ENCODE measurements around the gene MED15.

Gene MED15

DNA sequence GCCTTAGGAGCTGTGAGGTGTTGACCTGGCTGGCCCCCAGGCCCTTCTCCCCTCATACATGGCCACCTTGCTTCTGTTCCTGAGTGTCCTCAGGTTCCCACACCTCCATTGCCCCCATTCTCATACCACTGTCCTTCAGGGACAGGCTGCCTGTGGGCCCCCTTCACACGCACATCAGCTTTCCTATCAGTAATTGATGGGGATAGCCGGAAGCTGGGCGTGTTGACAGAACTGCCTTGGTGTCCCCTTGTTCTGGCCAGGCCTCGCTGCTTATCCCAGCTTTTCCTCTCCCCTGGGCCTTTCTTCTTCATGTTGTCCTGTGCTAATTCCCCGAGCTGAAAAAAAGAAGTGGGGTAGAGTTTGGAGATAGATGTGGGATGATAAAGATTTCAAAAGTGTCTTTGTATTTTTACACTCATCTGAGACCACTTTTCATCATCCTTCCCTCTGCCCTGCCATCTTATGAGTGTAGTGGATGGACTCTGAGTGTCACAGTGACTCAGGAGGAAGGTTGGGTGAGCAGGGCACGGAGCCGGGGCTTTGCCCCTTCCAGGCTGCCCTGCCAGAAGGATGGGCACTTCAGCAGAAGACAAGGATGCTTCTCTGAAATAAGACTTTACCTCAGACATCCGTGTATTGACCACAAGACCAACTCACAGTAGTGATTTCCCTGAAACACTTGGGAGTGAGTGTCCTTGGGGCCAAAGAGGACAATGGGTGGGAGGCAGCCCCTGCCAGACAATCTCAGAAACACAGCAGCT, 42.8 kb downstream of the MED15 start:
- DNase-seq: no peak

DNA sequence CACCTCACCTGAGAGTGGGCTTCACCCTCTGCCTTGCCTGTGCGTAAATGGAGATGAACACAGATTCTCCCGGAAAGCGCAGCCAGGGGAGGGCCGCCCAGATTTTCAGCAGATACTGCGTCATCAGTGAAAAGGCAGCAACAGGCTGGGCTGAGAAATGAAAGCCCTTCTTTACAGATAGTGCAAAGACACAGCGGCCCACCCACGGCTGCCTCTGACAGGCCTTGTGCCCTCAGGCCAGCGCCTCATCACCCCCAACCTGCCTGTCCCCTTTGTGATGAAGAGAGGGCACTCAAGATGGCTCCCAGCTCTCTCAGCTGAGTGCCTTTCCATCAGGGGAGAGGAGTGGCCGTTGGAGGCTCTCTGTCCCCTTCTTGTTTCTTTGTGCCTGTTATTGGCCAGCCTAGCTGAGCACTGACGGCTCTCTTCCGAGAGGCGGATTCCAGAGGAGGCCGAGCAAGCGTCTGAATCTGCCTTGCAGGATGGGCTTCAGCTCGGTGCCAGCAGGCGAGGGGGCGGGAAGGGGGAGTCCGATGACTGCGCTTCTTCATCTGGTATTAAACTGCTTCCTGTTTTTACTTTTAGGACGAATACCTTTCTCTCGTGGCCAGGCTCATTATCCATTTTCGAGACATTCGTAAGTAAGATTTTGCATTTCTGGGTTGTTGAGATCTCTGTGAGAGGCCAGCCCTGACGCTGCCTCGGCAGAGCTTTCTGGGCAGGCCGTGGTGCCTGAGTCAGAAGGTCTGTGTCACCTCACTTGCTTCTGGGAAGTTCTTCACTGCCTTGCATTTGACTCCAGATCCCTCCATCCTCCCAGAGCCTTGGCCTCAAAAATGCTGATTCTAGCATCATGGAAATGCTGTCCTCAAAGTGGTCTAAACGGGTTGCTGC, 43.7 kb downstream of the MED15 start:
- peak in 40 of 56 donors; percentile 29 to 83 (median 60) for DNase-seq

DNA sequence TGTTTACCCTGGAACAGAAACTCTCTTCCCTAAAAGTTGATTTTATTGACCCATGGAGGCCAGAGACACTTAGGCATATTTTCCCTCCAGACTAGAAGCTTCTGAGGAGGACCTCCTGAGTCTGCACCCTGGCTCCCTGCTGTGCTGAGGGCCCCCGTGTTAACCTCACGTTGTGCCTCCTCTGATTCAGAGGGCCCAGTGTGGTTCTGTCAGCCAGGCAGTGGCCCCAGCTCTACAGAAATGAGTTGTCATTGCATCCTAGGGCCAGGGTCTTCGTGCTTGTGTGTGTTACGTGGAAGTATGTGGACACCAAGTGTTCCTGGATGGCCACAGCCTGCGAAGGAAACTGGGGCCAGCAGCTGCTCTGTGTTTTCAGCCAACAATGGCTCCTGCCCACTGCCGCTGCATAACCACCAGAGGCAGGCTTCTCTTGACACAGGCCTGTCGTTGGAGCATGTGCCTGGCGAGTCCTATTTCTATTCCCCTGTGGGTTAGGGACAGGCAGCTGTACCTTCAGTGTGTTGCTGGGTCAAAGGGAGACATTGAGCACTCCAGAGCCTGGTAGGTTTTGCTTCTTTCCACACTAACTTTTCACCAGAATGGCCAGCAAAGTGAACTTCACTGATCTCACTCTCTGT, 44.5 kb downstream of the MED15 start:
- peak in 25 of 56 donors; percentile 23 to 79 (median 54) for DNase-seq

DNA sequence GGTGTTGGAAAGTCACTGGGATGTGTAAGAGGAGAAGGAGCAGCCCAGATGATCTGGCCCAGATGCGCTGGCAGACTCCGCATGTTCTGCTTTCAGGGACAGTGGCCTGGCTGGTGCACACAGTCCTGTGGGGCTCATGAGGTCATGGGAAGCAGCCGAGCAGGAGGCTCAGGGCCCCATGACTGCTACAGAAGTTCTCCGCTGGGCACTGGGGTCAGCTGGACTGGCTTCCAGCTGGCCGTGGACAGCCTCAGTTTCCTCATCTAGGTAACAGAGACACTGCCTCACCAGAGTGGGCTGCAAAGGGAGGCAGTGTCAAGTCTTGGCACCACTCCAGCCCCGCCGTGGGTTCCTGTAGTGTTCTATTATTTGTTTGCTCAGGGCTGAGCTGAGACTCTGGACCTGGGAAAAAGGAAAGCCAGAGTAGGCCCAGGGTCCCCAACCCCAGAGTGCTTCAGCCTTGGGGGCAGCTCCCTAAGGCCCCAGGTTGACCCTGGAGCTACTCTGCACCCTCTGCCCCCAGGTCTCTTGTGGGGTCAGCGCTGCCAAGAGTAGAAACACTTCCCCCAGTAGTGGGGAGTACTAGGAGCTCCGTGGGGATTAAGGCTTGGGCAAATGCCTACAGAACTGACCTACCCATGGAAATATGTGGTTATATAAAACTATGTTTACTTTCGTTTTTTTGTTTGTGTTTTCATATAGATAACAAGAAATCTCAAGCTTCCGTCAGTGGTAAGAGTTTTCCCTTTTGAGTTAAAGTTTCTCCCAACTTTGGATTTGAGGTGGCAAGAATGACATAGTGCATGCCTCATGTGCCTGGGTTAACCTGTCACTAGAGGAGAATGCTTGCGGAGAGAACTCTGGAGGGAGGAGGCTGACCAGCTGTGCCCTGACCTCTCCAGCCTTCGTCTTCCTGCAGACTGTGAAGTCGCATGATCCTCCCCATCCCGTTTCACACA, 45.3 kb downstream of the MED15 start:
- peak in 28 of 56 donors; percentile 20 to 79 (median 50) for DNase-seq

DNA sequence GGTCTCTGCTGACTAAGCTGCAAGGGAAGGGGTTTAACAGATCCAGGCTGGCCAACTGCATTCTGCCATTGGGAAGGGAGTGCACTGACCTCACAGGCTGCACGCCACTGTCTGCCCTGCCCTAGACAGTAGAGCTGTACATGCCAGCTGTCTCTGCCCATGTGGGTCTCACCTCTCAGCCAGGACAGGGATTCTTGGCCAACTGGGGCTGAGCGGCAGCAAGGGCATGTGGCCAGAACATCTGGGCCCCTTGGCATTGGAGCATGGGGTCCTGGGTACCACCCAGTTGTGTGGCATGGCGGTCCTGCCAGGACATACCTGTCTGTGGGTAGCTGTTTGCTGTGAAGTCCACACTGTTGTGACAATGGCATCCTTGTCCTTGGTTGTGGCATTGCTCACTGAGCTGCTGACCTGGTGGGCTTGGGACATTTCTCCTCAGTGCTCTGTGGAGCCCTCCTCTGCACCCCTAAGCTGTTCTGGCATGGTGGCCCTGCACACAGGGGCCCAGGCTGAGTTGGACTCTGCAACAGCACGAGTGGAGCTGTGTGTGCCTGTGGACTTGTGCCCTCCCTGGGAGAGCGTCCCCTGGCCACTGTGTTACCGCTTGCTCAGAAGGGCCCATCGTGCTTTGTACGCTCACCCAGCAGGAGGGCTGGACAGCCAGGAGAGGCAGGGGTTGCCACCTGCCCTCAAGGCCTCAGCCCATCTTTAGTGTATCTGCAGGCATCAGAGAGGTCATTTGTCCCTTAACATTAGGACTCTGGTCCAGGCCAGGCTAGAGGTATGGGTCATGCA, 46.7 kb downstream of the MED15 start:
- no peak for DNase-seq

DNA sequence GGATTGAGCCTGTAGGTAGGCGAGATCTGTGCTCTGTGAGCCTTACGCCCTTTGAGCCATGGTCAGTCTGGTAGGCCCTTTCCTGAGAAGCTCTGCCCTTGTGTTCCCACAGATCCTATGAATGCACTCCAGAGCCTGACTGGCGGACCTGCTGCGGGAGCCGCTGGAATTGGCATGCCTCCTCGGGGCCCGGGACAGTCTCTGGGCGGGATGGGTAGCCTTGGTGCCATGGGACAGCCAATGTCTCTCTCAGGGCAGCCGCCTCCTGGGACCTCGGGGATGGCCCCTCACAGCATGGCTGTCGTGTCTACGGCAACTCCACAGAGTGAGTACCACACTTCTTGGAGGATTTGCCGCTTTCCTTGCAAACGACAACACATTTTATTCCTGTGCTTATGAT, 47.4 kb downstream of the MED15 start:
- no peak for DNase-seq

DNA sequence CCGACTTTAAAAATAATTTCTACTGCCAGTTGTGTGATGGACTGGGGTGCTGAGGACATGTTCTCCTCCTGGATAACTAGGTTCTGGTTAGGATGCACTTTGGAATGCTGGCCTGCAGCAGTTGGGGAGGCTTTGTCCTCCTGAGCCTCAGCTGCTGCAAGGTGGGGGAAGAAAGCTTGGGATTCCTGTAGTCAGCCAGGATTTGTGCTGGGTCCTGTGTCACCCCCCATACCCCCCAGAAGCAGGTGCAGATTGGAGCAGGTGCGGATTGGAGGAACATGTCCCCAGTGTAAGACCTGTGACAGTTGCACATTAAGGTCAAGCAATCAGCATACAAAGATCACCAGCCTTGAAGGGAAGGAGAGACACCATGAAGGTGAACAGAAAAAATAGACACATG, 51.1 kb downstream of the MED15 start:
- DNase-seq: no peak

DNA sequence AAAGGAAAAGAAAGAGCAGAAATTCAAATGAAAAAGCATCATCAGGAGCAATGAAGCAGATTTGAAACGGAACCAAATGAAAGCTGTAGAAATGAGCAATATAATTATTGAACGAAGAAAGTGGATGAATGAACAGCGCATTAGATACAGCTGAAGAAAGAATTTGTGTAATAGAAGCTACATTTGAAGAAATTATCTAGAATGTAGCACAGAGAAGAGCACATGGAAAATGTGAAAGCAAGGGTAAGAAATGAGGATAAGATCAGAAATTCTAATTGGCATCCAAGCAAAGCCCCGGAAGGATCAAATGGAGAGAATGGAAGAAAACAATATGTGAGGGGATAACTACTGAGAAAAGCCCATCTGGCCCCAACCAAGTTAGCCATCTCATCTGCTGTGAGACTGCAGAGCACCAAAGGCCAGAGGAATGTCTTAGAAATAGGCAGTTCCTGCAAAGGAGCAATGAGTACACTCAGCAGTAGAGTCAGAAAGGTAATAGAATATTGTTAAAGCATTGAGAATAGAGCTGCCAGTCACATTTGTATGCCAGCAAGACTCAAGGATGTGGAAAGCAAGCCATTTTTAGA, 51.9 kb downstream of the MED15 start:
- no peak for DNase-seq

DNA sequence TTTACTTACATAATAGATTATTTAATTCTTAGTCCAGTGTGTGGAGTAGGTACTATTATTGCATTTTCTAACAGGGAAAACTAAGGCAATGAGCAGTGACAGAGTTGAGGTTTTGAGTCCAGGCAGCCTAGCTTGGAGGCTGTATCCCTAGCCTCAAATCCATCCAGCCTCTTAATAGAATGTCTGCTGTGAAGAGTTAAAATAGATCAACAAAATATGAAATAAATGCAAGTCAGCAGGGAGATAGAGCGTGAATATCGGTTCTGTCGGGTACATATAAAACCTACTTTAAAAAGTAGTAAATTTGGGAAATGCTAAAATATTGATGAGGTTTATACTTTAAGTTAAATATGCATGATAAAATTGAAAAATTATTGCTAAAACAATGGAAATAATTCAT, 53.3 kb downstream of the MED15 start:
- no peak for DNase-seq

DNA sequence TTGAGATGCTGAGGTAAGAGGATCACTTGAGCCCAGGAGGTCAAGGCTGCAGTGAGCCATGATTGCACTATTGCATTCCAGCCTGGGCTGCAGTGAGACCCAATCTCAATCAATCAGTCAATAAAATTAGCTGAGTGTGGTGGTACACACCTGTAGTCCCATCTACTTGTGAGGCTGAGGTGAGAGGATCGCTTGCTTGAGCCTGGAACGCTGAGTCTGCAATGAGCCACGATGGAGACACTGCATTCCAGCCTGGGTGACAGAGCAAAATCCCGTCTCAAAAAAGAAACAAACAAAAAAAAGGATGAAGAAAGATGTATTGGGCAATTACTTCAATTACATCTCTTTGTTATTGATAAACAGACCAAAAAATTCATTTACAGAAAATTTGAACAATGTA, 54.5 kb downstream of the MED15 start:
- no peak for DNase-seq

DNA sequence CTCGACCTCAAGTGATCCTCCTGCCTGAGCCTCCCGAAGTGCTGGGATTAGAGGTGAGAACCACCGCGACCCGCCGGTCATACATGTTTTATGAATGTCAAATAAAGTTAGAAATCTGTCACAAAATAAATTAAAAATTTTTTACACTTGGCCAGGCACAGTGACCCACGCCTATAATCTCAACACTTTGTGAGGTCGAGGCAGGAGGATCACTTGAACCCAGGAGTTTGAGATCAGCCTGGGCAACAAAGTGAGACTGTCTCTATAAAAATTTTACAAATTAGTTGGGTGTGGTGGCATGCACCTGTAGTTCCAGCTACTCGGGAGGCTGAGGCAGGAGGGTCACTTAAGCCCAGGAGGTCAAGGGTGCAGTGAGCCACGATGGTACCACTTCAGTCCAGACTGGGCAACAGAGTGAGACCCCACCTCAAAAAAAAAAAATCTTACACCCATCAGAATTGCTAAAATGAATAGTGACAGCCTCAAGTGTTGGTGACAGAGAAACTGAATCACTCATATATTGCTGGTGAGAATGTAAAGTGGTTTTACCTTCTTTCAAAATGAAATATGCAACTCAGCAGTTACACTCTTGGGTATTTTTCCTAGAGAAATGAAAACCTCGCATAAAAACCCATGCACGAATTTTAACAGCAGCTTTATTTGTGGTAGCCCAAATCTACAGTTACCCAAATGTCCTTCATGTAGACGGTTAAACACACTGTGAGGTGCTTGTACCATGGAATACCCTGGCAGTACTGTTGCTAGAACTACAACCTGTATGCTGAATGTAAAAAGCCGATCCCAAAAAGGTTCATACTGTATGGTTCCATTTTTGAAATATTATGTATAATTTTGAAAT, 55.4 kb downstream of the MED15 start:
- DNase-seq: no peak

DNA sequence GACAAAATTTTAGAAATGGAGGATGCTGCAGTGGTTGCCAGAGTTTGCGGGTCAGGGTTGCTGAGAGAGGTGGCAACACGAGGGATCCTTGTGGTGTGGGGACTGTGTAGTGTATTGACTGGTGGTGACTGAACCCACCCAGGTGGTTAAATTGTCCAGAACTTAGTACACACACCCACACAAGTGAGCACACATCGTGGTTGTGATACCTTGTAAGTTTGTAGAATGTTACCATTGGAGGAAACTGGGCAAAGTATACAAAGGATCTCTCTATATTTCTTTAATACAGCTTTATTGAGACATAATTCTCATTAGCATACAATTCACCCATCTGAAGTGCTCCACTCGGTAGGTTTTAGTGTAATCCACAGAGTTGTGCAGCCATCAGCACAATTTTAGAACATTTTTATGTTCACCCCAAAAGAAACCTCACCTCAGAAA, 56.1 kb downstream of the MED15 start:
- DNase-seq: no peak

DNA sequence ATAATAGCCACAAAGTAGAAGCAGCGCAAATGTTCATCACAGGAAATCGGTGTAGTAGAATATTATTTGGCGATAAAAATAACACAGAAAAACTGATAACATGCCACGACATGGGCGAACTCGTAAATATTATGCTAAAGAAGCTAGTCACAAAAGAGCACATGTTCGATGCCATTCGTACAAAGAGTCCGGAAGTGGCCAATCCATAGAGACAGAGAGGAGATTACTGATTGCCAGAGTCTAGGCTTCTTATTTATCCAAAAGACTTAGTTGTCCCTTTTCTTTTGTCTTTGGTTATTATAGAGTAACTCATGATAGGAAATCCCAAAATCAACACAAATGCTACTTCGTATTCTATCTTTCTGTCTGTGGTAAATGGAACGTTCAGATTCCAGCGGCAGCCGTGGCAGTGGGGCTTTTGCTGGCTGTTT, 56.5 kb downstream of the MED15 start:
- no peak for DNase-seq

DNA sequence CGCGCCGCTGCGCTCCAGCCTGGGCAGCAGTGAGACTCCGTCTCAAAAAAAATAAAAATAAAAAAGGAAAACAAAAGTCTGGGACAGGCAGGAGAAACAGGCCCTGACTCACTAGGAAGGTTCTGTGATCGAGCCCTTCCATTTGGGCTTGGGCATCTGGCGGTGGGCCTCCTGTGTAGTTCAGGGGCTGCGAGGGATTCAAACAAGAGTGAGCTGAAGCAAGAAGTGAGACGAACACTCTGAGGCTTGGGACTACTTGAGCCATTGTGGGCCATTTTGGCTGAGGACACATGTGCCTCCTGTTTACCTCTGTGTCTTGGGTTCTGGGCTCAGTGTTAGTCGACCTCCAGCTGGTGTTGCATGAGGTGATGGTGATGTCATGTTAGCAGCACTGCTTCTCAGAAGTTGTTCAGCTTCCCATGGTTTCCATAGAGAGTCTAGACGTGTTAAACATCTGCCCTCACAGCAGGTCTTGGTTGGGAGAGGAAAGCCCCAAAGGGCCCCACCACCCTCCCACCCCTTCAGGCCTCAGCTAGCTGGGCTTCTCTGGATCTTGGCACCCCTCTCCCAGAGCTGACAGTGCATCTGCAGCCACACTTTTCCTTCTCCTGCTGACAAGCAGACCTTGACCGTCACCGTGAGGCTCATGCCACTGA, 57.8 kb downstream of the MED15 start:
- no peak for DNase-seq

DNA sequence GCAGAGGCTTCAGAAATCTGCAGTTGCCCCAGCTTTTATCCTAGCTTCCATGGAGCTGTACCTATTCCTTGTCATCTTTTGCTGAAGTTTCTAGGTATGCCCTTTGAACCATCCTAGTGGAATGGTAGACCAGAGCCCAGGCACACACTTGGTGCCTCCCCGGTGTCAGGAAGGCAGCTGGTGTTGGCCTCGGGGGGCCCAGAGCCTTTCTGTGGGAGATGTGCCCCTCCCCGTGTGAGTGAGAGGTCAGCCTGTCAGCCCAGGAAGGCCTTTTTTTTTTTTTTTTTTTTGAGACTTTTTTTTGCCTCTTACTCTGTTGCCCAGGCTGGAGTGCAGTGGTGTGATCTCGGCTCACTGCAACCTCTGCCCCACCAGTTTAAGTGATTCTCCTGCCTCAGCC, 58.4 kb downstream of the MED15 start:
- DNase-seq: no peak

DNA sequence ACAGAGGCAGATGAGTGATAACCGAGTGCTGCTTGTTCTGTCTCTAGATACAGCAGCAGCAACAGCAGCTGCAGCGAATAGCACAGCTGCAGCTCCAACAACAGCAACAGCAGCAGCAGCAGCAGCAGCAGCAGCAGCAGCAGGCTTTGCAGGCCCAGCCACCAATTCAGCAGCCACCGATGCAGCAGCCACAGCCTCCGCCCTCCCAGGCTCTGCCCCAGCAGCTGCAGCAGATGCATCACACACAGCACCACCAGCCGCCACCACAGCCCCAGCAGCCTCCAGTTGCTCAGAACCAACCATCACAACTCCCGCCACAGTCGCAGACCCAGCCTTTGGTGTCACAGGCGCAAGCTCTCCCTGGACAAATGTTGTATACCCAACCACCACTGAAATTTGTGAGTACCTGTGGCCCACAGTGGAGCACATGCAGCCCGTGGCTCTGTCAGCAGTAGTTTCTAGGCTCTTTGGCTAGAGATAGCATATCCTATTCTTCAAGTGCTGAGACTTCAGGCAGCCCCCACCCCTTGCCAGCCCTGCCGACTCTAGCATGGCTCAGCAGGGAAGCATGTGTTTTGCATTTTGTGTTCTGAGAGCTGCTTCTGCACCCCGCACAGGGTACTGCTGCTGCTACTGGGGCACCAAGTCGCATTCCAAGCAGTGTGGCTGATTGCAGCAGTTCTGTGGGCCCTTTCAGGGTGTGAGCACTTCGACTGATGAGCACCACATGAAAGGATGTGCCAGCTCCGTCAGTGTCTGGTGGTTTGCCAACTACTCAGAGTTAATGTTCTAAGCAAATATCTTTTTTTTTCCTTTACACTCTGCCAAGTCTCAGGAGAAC, 59.2 kb downstream of the MED15 start:
- peak in 2 of 56 donors; percentile 31 to 42 for DNase-seq

DNA sequence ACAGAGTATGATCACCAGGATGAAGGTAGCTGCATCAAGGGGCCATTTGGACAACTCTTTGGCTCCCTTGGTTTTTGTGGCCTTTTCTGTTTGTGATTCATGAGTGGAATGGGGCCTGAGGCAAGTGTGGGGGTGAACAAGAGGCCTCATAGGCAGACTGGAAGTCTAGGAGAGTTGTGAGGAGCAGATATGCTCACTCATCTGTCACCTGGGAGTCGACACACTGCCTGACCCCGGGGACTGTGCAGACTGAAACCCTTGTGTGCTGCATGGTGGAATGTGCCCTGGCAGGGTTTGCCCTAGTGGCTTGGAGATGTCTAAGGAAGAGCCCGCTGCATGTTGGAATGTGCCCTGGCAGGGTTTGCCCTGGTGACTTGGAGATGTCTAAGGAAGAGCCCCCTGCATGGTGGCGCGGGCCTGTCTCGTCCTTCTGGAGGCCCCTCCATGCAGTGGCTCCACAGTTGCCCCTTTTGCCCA, 60.0 kb downstream of the MED15 start:
- no peak for DNase-seq
